ENCODE results near the gene DUSP18.

- peak; percentile 88 for TF ChIP-seq GATA2 (IDR thresholded peaks at IDR 0.05; ENCODE audit: low read depth, low read length)
- no peak; the same call in 1 of the 2 replicates for TF ChIP-seq GATA3 (IDR thresholded peaks at IDR 0.05; ENCODE audit: low read depth, low read length)
Measured at GRCh38 chr22:30637701-30638114, 30.0 kb downstream of the DUSP18 start.

Measured in SH-SY5Y (cell line).